Breast epithelium (tissue), 3 donors: ENCODE measurements around the gene CNTNAP2.

Source experiments
- CTCF ChIP-seq, 3 donors: fragments of 450-650 bp; IDR thresholded peaks; one replicate each; pipeline ENCODE4 v1.5.1; 2016 to 2017; ENCODE audit warnings: antibody characterized with exemption in 3 of 3, mild to moderate bottlenecking in 3 of 3, moderate library complexity in 3 of 3
- POLR2A ChIP-seq: fragments of 450-650 bp; IDR thresholded peaks from one replicate; pipeline ENCODE4 v1.6.1; 2016; ENCODE audit warnings: antibody characterized with exemption, mild to moderate bottlenecking, moderate library complexity
- POLR2AphosphoS5 ChIP-seq, 3 donors: sonication (generic); formaldehyde crosslinking; IDR thresholded peaks; one replicate each; pipeline ENCODE4 v1.6.1; 2017; ENCODE audit warnings: antibody characterized with exemption in 3 of 3

GRCh38 chr7:147276783-147277370 lies 1160.3 kb downstream of the CNTNAP2 start:
- TF ChIP-seq CTCF (IDR thresholded peaks at IDR 0.05) (no peak), POLR2AphosphoS5 (IDR thresholded peaks at IDR 0.05) (no peak), POLR2A (no peak)
